GM23338 (cell line): ENCODE results near the gene GLG1. TPM values are rescaled to one million over a fixed set of nuclear protein-coding genes. Genes with fewer than 3 reads are reported as not detected.
A peak's percentile ranks its signal among the peaks of the same experiment; 100 is the strongest.

Experiments used
- ATAC-seq: fragments of 200-7000 bp; cut with Tn5 transposase; 3 replicates; pipeline ENCODE4 v1.9.1; 2020
- DNase-seq: peaks from one replicate; pipeline ENCODE4 v3.0.0-alpha.2; 2015; ENCODE audit warnings: low spot score
- H2AFZ ChIP-seq: fragments of 200-600 bp; sonication (generic); 2 replicates; pipeline ENCODE4 v1.8.0; 2016; ENCODE audit warnings: antibody characterized with exemption, mild to moderate bottlenecking, moderate library complexity
- H3F3A ChIP-seq: fragments of 200-600 bp; sonication (generic); replicated peaks from 2 replicates; pipeline ENCODE4 v1.8.0; 2017; ENCODE audit warnings: antibody characterized with exemption, mixed run types, low read depth
- H3K27ac ChIP-seq: fragments of 200-600 bp; sonication (generic); 2 replicates; pipeline ENCODE4 v1.6.1; 2016; ENCODE audit warnings: low read depth
- H3K27me3 ChIP-seq: fragments of 200-600 bp; sonication (generic); 2 replicates; pipeline ENCODE4 v1.8.0; 2016; ENCODE audit warnings: mild to moderate bottlenecking, mixed run types, moderate library complexity; ENCODE audit not compliant: insufficient read depth
- H3K36me3 ChIP-seq: fragments of 200-600 bp; sonication (generic); 2 replicates; pipeline ENCODE4 v1.8.0; 2016; ENCODE audit warnings: mild to moderate bottlenecking; ENCODE audit not compliant: insufficient read depth
- H3K4me1 ChIP-seq: fragments of 200-600 bp; sonication (generic); 2 replicates; pipeline ENCODE4 v1.8.0; 2016; ENCODE audit warnings: mild to moderate bottlenecking, moderate library complexity; ENCODE audit not compliant: insufficient read depth
- H3K4me2 ChIP-seq: fragments of 200-600 bp; sonication (generic); 2 replicates; pipeline ENCODE4 v1.7.1; 2017; ENCODE audit warnings: mixed run types
- H3K4me3 ChIP-seq: fragments of 200-600 bp; sonication (generic); 2 replicates; pipeline ENCODE4 v1.6.1; 2016; ENCODE audit warnings: mixed run types
- H3K79me2 ChIP-seq: fragments of 200-600 bp; sonication (generic); replicated peaks from 2 replicates; pipeline ENCODE4 v1.8.0; 2017; ENCODE audit warnings: mild to moderate bottlenecking; ENCODE audit not compliant: insufficient read depth
- H3K9me2 ChIP-seq: fragments of 200-600 bp; sonication (generic); 2 replicates; pipeline ENCODE4 v1.8.0; 2017; ENCODE audit not compliant: insufficient read depth
- H4K20me1 ChIP-seq: fragments of 200-600 bp; sonication (generic); replicated peaks from 2 replicates; pipeline ENCODE4 v1.8.0; 2017; ENCODE audit warnings: mild to moderate bottlenecking; ENCODE audit not compliant: insufficient read depth
- H3K27ac Mint-ChIP-seq: 2 replicates; pipeline ENCODE4 v1.8.0; 2020; ENCODE audit warnings: inconsistent platforms, mild to moderate bottlenecking, moderate library complexity, mixed read lengths
- H3K27me3 Mint-ChIP-seq: 3 replicates; pipeline ENCODE4 v1.8.0; 2022; ENCODE audit warnings: low read depth, mild to moderate bottlenecking, moderate library complexity, mixed read lengths, inconsistent platforms; ENCODE audit not compliant: insufficient read depth, poor library complexity
- H3K36me3 Mint-ChIP-seq: 3 replicates; pipeline ENCODE4 v1.8.0; 2021; ENCODE audit warnings: low read depth, mild to moderate bottlenecking, inconsistent platforms, moderate library complexity, mixed read lengths
- H3K4me1 Mint-ChIP-seq: 3 replicates; pipeline ENCODE4 v1.8.0; 2020; ENCODE audit warnings: mild to moderate bottlenecking, inconsistent platforms, mixed read lengths
- H3K4me3 Mint-ChIP-seq: 3 replicates; pipeline ENCODE4 v1.8.0; 2021; ENCODE audit warnings: moderate library complexity, mild to moderate bottlenecking, inconsistent platforms, mixed read lengths
- H3K9me3 Mint-ChIP-seq: 3 replicates; pipeline ENCODE4 v1.8.0; 2020; ENCODE audit warnings: moderate library complexity, mild to moderate bottlenecking, inconsistent platforms, mixed read lengths
- CREB1 ChIP-seq: fragments of 250-450 bp; sonication (Bioruptor Pico); IDR thresholded peaks from 2 replicates; pipeline ENCODE4 v1.5.0; 2020; ENCODE audit warnings: low read depth, mild to moderate bottlenecking, moderate library complexity
- EZH2 ChIP-seq: fragments of 200-600 bp; sonication (generic); IDR thresholded peaks from one replicate; pipeline ENCODE4 v1.8.0; 2017; ENCODE audit warnings: antibody characterized with exemption, mild to moderate bottlenecking, low read depth; ENCODE audit not compliant: unreplicated experiment
- EZH2phosphoT487 ChIP-seq: fragments of 200-600 bp; sonication (generic); IDR thresholded peaks from one replicate; pipeline ENCODE4 v1.8.1; 2018; ENCODE audit warnings: antibody characterized with exemption; ENCODE audit not compliant: unreplicated experiment
- JUNB ChIP-seq: IDR thresholded peaks from one replicate; pipeline ENCODE4 v1.6.1; 2016; ENCODE audit warnings: antibody characterized with exemption; ENCODE audit not compliant: unreplicated experiment
- NANOG ChIP-seq: IDR thresholded peaks from 2 replicates; pipeline ENCODE4 v1.6.1; 2016; ENCODE audit warnings: antibody characterized with exemption, borderline replicate concordance
- POLR2AphosphoS5 ChIP-seq: IDR thresholded peaks from 2 replicates; pipeline ENCODE4 v1.6.1; 2016; ENCODE audit warnings: antibody characterized with exemption, low read depth
- STAT1 ChIP-seq: IDR thresholded peaks from one replicate; pipeline ENCODE4 v1.6.1; 2016; ENCODE audit warnings: antibody characterized with exemption; ENCODE audit not compliant: unreplicated experiment
- ZNF114 ChIP-seq: fragments of 250-450 bp; sonication (Bioruptor Pico); IDR thresholded peaks from 2 replicates; pipeline ENCODE4 v1.5.0; 2020; ENCODE audit warnings: mild to moderate bottlenecking, moderate library complexity
- ZNF331 ChIP-seq: fragments of 250-450 bp; sonication (Bioruptor Pico); IDR thresholded peaks from 2 replicates; pipeline ENCODE4 v1.5.0; 2020; ENCODE audit warnings: low read depth, mild to moderate bottlenecking, moderate library complexity
- ZNF462 ChIP-seq: fragments of 250-450 bp; sonication (Bioruptor Pico); IDR thresholded peaks from 2 replicates; pipeline ENCODE4 v1.5.0; 2020; ENCODE audit warnings: mild to moderate bottlenecking, moderate library complexity
- polyA plus RNA-seq: library from polyadenylated mRNA; unstranded; fragments of >200 nt; fragmentation: Nextera tagmentation; extraction: Ambion mirVana; gene quantifications from 2 replicates; pipeline ENCODE4 v1.2.1, GENCODE V29; 2016
- total RNA-seq: library from RNA; depleted of rRNA; stranded (reverse); fragments of >200 nt; shearing (Covaris generic); gene quantifications from 2 replicates; pipeline ENCODE4 v1.2.3, GENCODE V29; 2014
- TF ChIP-seq, protein P1 (sequence below): IDR thresholded peaks from one replicate; pipeline ENCODE4 v1.6.1; 2018; ENCODE audit warnings: antibody characterized with exemption; ENCODE audit not compliant: unreplicated experiment
- TF ChIP-seq, protein P2 (sequence below): IDR thresholded peaks from 2 replicates; pipeline ENCODE4 v1.6.1; 2016; ENCODE audit warnings: antibody characterized with exemption
- TF ChIP-seq, protein P3 (sequence below), 2 experiments: fragments of 200-600 bp in 1 of 2; sonication (generic) in 1 of 2; conservative IDR thresholded peaks; 2 replicates each; pipeline versions ENCODE4 v1.5.1 to v1.6.1; 2016 to 2017; ENCODE audit warnings: antibody characterized with exemption in 2 of 2, low read depth in 2 of 2, mild to moderate bottlenecking in 2 of 2, moderate library complexity in 1 of 2

GLG1 gene
- total and polyA plus RNA-seq, 2 experiments from 2014 or later, result 61.2 to 211 TPM

- Mint-ChIP-seq H3K4me1 (no peaks in the 10 kb centered on the region), H3K9me3 (no peaks in the 10 kb centered on the region), H3K4me3 (no peak overlapping the region), H3K27me3 (peaks cover 4% of the 10 kb centered on the region), H3K27ac (no peak overlapping the region), H3K36me3 (peaks cover 79% of the 10 kb centered on the region)
- TF ChIP-seq EZH2, result no peak
- TF ChIP-seq ZNF114, result no peak
- no peak for TF ChIP-seq STAT1
- TF ChIP-seq, protein P1, sequence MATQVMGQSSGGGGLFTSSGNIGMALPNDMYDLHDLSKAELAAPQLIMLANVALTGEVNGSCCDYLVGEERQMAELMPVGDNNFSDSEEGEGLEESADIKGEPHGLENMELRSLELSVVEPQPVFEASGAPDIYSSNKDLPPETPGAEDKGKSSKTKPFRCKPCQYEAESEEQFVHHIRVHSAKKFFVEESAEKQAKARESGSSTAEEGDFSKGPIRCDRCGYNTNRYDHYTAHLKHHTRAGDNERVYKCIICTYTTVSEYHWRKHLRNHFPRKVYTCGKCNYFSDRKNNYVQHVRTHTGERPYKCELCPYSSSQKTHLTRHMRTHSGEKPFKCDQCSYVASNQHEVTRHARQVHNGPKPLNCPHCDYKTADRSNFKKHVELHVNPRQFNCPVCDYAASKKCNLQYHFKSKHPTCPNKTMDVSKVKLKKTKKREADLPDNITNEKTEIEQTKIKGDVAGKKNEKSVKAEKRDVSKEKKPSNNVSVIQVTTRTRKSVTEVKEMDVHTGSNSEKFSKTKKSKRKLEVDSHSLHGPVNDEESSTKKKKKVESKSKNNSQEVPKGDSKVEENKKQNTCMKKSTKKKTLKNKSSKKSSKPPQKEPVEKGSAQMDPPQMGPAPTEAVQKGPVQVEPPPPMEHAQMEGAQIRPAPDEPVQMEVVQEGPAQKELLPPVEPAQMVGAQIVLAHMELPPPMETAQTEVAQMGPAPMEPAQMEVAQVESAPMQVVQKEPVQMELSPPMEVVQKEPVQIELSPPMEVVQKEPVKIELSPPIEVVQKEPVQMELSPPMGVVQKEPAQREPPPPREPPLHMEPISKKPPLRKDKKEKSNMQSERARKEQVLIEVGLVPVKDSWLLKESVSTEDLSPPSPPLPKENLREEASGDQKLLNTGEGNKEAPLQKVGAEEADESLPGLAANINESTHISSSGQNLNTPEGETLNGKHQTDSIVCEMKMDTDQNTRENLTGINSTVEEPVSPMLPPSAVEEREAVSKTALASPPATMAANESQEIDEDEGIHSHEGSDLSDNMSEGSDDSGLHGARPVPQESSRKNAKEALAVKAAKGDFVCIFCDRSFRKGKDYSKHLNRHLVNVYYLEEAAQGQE, result no peak
- TF ChIP-seq POLR2AphosphoS5, result no peak
- no peak for TF ChIP-seq ZNF462 (CRISPR knock-in tag)
- no peak for TF ChIP-seq JUNB
- no peak for TF ChIP-seq CREB1 (CRISPR knock-in tag)
- TF ChIP-seq EZH2phosphoT487, result no peak
- TF ChIP-seq ZNF331 (CRISPR knock-in tag), result no peak
- TF ChIP-seq, protein P2, sequence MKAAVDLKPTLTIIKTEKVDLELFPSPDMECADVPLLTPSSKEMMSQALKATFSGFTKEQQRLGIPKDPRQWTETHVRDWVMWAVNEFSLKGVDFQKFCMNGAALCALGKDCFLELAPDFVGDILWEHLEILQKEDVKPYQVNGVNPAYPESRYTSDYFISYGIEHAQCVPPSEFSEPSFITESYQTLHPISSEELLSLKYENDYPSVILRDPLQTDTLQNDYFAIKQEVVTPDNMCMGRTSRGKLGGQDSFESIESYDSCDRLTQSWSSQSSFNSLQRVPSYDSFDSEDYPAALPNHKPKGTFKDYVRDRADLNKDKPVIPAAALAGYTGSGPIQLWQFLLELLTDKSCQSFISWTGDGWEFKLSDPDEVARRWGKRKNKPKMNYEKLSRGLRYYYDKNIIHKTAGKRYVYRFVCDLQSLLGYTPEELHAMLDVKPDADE, result no peak
- TF ChIP-seq, protein P3, sequence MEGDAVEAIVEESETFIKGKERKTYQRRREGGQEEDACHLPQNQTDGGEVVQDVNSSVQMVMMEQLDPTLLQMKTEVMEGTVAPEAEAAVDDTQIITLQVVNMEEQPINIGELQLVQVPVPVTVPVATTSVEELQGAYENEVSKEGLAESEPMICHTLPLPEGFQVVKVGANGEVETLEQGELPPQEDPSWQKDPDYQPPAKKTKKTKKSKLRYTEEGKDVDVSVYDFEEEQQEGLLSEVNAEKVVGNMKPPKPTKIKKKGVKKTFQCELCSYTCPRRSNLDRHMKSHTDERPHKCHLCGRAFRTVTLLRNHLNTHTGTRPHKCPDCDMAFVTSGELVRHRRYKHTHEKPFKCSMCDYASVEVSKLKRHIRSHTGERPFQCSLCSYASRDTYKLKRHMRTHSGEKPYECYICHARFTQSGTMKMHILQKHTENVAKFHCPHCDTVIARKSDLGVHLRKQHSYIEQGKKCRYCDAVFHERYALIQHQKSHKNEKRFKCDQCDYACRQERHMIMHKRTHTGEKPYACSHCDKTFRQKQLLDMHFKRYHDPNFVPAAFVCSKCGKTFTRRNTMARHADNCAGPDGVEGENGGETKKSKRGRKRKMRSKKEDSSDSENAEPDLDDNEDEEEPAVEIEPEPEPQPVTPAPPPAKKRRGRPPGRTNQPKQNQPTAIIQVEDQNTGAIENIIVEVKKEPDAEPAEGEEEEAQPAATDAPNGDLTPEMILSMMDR (conservative IDR thresholded peaks at IDR 0.05; ENCODE audit: low read depth in 2 of 2), result no peak
- TF ChIP-seq NANOG, result no peak
- peaks cover 29% of the 10 kb centered on the region for H4K20me1 ChIP-seq
- H3K9me2 ChIP-seq, result no peaks in the 10 kb centered on the region
- H3K27me3 ChIP-seq, result no peaks in the 10 kb centered on the region
- H3K4me3 ChIP-seq, result no peak overlapping the region
- H3K4me1 ChIP-seq, result no peaks in the 10 kb centered on the region
- no peak overlapping the region for H2AFZ ChIP-seq
- peak overlapping the region; percentile 56; the same call in 1 of the 2 replicates for H3K27ac ChIP-seq
- ATAC-seq (no peak), DNase-seq (no peak)
- no peak overlapping the region for H3K4me2 ChIP-seq
- H3F3A ChIP-seq, result 0 out of 2 replicates have a peak, but pooled peaks cover 3% of the 10 kb centered on the region
- H3K79me2 ChIP-seq, result peaks cover 16% of the 10 kb centered on the region; the same call in 1 of the 2 replicates
- H3K36me3 ChIP-seq, result peaks cover 86% of the 10 kb centered on the region
These were observed 31.0 kb upstream of the GLG1 start for GRCh38 chr16:74637742-74638453.
